Peyer's patch (tissue), 4 donors: ENCODE measurements around the gene KDM5A.

Experiments used
- CTCF ChIP-seq, 6 experiments: fragments of 450-650 bp in 4 of 6; fragments of 200-600 bp in 2 of 6; sonication (generic) in 1 of 6; IDR thresholded peaks; one replicate each; pipeline ENCODE4 v1.5.1; 2017 to 2019; ENCODE audit warnings: antibody characterized with exemption in 6 of 6, mild to moderate bottlenecking in 3 of 6, moderate library complexity in 1 of 6
- POLR2A ChIP-seq, 2 donors: fragments of 450-650 bp; IDR thresholded peaks; one replicate each; pipeline ENCODE4 v1.5.1; 2017; ENCODE audit warnings: antibody characterized with exemption in 2 of 2, mild to moderate bottlenecking in 2 of 2, moderate library complexity in 2 of 2

- TF ChIP-seq CTCF (IDR thresholded peaks at IDR 0.05) (no peak), POLR2A (IDR thresholded peaks at IDR 0.05) (no peak)
Measured at GRCh38 chr12:243381-243780, 145.7 kb downstream of the KDM5A start.
